HepG2 (cell line): ENCODE data around the gene CDK6.

Source experiments
- FOXJ3 ChIP-seq: sonication (generic); formaldehyde crosslinking; IDR thresholded peaks from 2 replicates; pipeline ENCODE4 v1.4.0; 2020; ENCODE audit warnings: missing genetic modification reagents, mild to moderate bottlenecking, borderline replicate concordance
- IRF2 ChIP-seq: IDR thresholded peaks from 2 replicates; pipeline ENCODE4 v1.6.1; 2018; ENCODE audit warnings: missing genetic modification reagents, missing compliant biosample characterization
- NFYB ChIP-seq: sonication (generic); formaldehyde crosslinking; IDR thresholded peaks from 2 replicates; pipeline ENCODE4 v1.4.0; 2020; ENCODE audit warnings: missing genetic modification reagents
- TF ChIP-seq, protein P1 (sequence below): sonication (generic); formaldehyde crosslinking; IDR thresholded peaks from 2 replicates; pipeline ENCODE4 v1.4.0; 2020; ENCODE audit warnings: missing genetic modification reagents

- TF ChIP-seq FOXJ3 (CRISPR knock-in tag) (no peak), NFYB (CRISPR knock-in tag) (no peak), IRF2 (CRISPR knock-in tag) (no peak)
- TF ChIP-seq, protein P1, sequence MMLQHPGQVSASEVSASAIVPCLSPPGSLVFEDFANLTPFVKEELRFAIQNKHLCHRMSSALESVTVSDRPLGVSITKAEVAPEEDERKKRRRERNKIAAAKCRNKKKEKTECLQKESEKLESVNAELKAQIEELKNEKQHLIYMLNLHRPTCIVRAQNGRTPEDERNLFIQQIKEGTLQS = no peak
These were observed 5.8 kb downstream of the CDK6 start for GRCh38 chr7:92830532-92831110.
